ENCODE measurements around the gene CEL. TPM values are rescaled to one million over a fixed set of nuclear protein-coding genes. Genes with fewer than 3 reads are reported as not detected.

Gene CEL
- total RNA-seq, 2 experiments from 2014 or later: 0.73 to 1.3 TPM

- ChIA-PET CTCF (interaction anchor here (27.5 kb wide), 1 partner anchor 49 kb away, joined by 300 read pairs; no protein-coding TSS in a partner anchor), POLR2A (no interaction called here)
Observed at GRCh38 chr9:133098104-133098754, 36.4 kb downstream of the CEL start.

GRCh38 chr9:133098871-133099270 lies 37.1 kb downstream of the CEL start:
- ChIA-PET POLR2A (interaction anchor here (1.0 kb wide), 1 partner anchor 17 kb away, joined by 3 read pairs; no protein-coding TSS in a partner anchor), CTCF (interaction anchor here (1.3 to 27.5 kb wide), 2 partner anchors 18 to 49 kb away, joined by 3 to 300 read pairs; no protein-coding TSS in a partner anchor)

DNA sequence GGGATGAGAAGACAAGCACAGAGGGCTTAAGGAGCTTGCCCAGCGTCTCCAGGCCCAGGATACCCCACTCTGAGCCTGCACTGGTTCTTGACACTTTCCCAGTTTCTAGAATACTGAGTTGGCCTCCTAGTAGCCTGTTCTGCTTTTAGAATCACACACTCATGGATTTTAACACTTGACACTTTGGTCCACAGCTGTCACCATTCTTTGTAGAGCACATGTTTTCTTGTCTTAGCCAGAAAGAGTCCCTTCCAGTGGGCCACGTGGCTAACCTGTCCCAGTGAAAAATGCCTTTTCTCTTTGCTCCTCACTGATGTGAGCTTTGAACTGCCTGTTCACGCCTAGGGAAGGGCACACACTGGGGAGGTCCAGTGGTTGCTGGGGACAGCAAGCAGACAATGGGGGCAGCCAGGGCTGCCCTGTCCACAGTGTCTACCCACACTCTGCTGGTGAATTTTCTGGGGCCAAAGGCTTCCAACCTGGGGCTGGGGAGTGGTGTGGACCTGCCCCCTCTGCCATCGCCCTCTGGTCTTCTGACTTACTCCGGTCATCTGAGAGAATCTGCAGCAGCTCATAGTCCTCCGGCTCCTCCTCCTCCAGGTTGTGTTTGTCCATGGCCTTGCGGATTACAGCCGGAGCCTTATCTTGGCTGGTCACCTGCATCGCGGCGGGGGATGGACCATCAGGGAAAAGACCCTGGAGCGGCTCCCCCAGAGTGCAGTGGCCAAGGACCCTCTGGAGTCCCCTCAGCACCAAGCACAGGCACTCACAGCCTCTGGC lies 38.1 kb downstream of the CEL start:
- ChIA-PET CTCF (interaction anchor here (1.3 to 27.5 kb wide), 2 partner anchors 17 to 47 kb away, joined by 3 to 300 read pairs; no protein-coding TSS in a partner anchor), POLR2A (interaction anchor here (1.0 kb wide), 1 partner anchor 16 kb away, joined by 3 read pairs; no protein-coding TSS in a partner anchor)

DNA sequence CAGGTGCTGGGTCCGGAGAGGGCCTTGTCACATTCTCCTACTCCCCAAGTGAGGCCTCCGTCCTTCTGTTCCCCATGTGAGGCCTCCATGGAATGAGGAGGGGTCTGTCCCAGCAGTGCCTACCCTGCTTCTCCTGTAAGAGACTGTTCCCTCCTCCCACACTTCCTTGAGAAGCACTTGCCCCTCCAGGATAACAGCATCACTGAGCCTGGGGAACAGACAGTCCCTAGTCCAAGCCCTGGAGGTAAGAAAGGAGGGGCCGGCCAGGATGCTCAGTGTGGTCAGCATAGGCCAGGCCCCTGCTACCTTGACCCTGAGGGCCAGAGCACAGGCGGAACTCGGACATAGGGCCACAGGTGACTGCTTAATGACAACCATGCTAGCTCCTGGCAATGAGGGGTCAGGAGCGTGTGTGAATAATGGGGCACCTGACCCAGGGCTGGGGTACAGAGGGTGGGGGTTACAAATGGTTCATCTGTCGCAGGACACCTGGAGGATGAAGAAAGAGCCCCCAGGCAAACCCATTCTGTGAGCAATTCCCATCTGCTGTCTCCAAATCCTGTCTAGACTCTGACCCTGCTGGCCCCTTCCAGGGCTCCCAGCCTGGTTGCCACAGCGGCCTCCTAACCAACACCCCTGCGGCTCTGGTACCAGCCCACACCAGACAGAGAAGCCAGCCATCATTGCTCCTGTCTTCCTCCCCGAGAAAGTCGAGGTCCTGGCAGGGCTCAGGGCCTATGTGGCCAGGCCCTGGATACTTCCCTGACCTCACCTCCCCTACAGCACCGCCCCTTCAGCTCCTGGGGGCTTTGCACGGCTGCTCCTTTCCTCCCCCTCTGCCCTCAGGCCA lies 39.0 kb downstream of the CEL start:
- POLR2A ChIA-PET: no interaction called here
- CTCF ChIA-PET: interaction anchor here (1.4 to 27.5 kb wide), 2 partner anchors 11 to 47 kb away, joined by 3 to 300 read pairs; no protein-coding TSS in a partner anchor

- CTCF ChIA-PET: interaction anchor here (1.3 to 27.5 kb wide), 3 partner anchors 8 to 46 kb away, joined by 3 to 300 read pairs (median 3); no protein-coding TSS in a partner anchor
- POLR2A ChIA-PET: no interaction called here
Observed at GRCh38 chr9:133101356-133102189, 39.8 kb downstream of the CEL start.

DNA sequence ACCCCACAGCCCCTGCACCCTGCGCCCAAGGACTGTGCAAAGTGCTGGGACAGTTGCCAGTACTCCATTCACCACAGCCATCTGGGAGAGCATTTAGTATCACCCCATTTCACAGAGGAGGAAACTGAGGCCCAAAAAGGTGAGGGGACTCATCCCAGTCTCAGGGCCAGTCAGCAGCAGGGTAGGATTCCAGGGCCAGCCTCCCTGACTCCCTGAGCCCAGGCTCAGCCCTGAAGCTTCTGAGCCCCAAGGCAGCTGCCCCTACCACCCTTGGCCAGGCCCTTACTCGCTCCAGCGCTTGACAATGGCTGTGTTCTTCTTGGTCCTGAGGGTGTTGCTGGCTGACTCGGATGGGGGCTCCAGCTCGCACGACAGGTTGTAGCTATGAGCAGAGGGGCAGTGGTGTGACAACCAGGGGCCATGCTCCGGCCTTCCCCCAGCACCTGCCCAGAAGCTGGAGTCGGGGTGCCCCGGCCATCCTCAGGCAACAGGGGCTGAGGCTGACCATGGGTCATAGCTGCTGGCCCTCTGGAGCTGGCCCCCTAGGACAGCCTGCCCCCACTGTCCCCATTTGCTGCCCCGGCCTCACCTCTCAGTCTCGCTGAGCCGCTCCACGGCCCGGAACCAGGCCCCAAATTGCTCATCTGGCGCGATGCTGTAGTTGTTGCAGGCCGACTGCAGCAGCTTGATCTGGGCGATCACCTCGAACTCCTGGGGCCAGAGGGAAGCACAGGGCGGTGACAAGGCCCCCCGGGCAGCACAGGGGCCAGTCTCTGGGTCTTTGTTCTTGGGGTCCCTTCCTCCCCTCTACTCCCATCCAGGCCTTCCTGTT lies 40.6 kb downstream of the CEL start:
- POLR2A ChIA-PET: interaction anchor here (1.5 kb wide), 1 partner anchor 42 kb away, joined by 6 read pairs; no protein-coding TSS in a partner anchor

DNA sequence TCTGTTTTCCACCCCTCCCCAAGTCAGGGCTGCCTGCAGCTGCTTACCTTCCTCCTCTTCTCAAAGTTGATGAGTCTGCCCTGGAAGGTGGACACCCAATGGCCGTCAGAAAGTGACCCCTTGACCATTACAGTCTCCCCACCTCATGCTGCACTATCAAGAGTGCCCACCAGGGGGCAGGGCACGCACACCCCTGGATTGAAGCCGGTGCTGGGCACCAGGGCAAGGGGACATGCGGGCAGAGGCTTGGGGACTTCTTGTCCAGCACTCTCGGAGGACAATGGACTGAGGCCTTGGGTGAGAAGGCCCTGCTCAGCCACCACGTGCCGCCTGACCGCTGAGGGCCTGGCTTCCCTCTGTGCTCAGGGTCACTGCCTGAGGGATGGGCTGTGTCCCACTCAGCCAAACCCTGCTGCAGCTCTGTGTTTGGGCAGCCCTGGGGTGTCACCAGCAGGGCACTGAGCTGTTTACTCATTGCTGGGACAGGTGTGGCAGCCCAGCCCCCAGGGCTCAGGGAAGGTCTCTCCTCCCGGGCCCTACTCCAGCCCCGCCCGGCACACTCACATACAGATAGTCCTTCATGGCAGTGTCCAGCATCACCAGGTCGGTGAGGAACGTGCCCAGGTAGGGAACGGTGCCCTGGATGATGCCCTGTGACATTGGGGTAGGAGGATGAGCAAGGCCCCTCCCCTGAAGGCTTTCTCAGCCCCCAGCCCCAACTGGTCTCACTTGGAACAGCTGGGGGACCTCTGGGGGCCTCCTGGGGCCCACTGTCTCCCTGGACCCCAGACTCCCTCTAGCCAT lies 41.6 kb downstream of the CEL start:
- ChIA-PET CTCF (interaction anchor here (0.6 to 27.5 kb wide), 7 partner anchors 9 to 227 kb away, joined by 3 to 300 read pairs (median 6); no protein-coding TSS in a partner anchor), POLR2A (interaction anchor here (1.5 kb wide), 1 partner anchor 41 kb away, joined by 6 read pairs; no protein-coding TSS in a partner anchor)

More for the DNA sequence above, 40.6 kb downstream of the CEL start:
- CTCF ChIA-PET: interaction anchor here (0.6 to 27.5 kb wide), 7 partner anchors 8 to 59 kb away, joined by 3 to 300 read pairs (median 6); no protein-coding TSS in a partner anchor

DNA sequence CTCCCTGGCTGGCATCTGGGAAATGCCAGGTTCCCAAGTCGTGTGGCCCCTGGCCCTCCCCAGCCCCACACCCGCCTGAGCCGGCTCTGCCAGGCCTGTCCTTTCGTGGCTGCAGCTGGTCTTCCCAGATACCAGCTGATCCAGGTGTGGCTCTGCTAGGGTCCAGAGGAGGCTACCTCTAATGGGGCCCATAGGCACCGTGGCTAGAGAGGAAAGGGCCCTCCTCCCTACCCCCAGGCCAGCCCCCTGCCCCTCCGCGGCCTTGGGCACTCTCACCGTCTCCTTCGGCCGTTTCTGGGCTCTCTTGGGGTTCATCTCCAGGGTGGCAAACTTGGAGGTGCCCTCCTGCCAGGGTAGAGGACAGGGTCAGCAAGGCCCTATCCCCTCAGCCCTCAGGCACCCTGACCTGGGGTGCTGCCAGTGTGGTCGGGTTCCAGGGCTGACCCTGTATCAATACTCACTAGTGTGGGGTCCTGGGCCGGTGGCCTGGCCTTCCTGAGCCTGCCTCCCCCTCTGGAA lies 42.3 kb downstream of the CEL start:
- CTCF ChIA-PET: interaction anchor here (0.9 to 27.5 kb wide), 5 partner anchors 12 to 226 kb away, joined by 3 to 300 read pairs (median 7); no protein-coding TSS in a partner anchor
- POLR2A ChIA-PET: interaction anchor here (0.6 to 1.5 kb wide), 2 partner anchors 40 to 232 kb away, joined by 3 to 6 read pairs; partner anchors contain the start of gene SURF6

GRCh38 chr9:133104718-133105460 lies 43.1 kb downstream of the CEL start:
- ChIA-PET POLR2A (no interaction called here), CTCF (interaction anchor here (0.6 to 27.5 kb wide), 3 partner anchors 11 to 886 kb away, joined by 3 to 300 read pairs (median 6); no protein-coding TSS in a partner anchor)

- CTCF ChIA-PET: interaction anchor here (0.6 to 27.5 kb wide), 2 partner anchors 42 to 886 kb away, joined by 3 to 300 read pairs; no protein-coding TSS in a partner anchor
- POLR2A ChIA-PET: no interaction called here
Observed at GRCh38 chr9:133105461-133105770, 43.6 kb downstream of the CEL start.

GRCh38 chr9:133106511-133107244 lies 44.9 kb downstream of the CEL start:
- CTCF ChIA-PET: interaction anchor here (0.6 to 27.5 kb wide), 3 partner anchors 13 to 996 kb away, joined by 3 to 300 read pairs (median 5); no protein-coding TSS in a partner anchor
- POLR2A ChIA-PET: interaction anchor here (0.8 kb wide), 1 partner anchor 9 kb away, joined by 3 read pairs; no protein-coding TSS in a partner anchor

DNA sequence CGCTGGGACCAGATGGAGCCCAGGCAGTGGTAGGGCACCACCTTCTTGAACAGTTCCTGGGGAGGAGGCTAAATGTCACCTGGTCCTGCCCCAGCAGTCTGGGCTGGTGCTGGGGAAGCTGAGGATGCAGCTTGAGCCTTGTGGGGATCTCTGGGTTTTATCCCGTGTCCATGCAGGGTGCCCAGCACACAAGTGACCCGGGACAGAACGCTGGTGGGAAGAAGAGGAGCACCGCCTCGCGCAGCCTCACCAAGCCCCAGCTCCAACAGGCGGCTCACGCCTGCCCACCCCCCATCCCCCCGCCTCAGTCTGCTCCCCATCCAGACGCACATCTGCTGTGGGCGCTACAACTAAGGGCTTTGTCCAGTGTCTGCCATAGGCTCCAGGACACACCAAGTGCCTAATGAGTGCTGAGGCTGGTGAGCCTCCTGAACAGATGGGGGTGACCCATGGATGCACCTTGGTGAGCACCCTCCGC lies 45.5 kb downstream of the CEL start:
- POLR2A ChIA-PET: no interaction called here
- CTCF ChIA-PET: interaction anchor here (0.6 to 27.5 kb wide), 3 partner anchors 12 to 996 kb away, joined by 3 to 300 read pairs (median 5); no protein-coding TSS in a partner anchor

GRCh38 chr9:133107961-133108793 lies 46.4 kb downstream of the CEL start:
- ChIA-PET CTCF (interaction anchor here (27.5 kb wide), 1 partner anchor 39 kb away, joined by 300 read pairs; no protein-coding TSS in a partner anchor), POLR2A (no interaction called here)

All from activated CD8-positive, alpha-beta memory T cell treated with anti-CD3 and anti-CD28 coated beads for 36 hours (primary cell).